ENCODE measurements around the gene TAS2R10. TPM values are rescaled to one million over a fixed set of nuclear protein-coding genes. Genes with fewer than 3 reads are reported as not detected.

Gene TAS2R10
- total RNA-seq, 2 donors from 2014 or later = 1.2 to 1.6 TPM

- no peaks in the 10 kb centered on the region for H3K9me3 Mint-ChIP-seq
- H3K36me3 Mint-ChIP-seq (ENCODE audit: low read depth) = no peaks in the 10 kb centered on the region
- H3K4me1 Mint-ChIP-seq = peaks cover 19% of the 10 kb centered on the region
- peak within 1 kb of the TSS; percentile 42 for H3K4me3 ChIP-seq (ENCODE audit: low read length)
- no peaks in the 10 kb centered on the region for H3K9me3 ChIP-seq (ENCODE audit: control insufficient read depth, low read length)
- H3K27ac ChIP-seq (ENCODE audit: low read depth, low read length) = peak within 1 kb of the TSS; percentile 20
- peak; percentile 38 for TF ChIP-seq CTCF (conservative IDR thresholded peaks at IDR 0.05)
- H3K36me3 ChIP-seq (ENCODE audit: control insufficient read depth, insufficient read depth, low read length) = no peaks in the 10 kb centered on the region
- no peak within 1 kb of the TSS for H3K9ac ChIP-seq (ENCODE audit: extremely low read depth, low read length, poor library complexity, severe bottlenecking)
- H3K27ac Mint-ChIP-seq = no peak within 1 kb of the TSS
- DNase-seq = no peak
- no peak within 1 kb of the TSS for H3K4me3 Mint-ChIP-seq
- no peaks in the 10 kb centered on the region for H3K27me3 Mint-ChIP-seq (ENCODE audit: insufficient read depth)
- H3K27me3 ChIP-seq (ENCODE audit: control insufficient read depth, insufficient read depth, low read length, poor library complexity, severe bottlenecking) = no peaks in the 10 kb centered on the region
- H3K4me1 ChIP-seq (ENCODE audit: control insufficient read depth, insufficient read depth, low read length) = peaks cover 18% of the 10 kb centered on the region
These were observed 16.1 kb downstream of the TAS2R10 start, which contains the start of gene TAS2R9 for GRCh38 chr12:10810068-10810467. TSS of gene TAS2R9 (minus strand) at chr12:10810168. CDS start at chr12:10810075, 93 bp downstream.

- Mint-ChIP-seq H3K4me1 (peaks cover 27% of the 10 kb centered on the region), H3K27ac (no peak within 1 kb of the TSS), H3K4me3 (no peak within 1 kb of the TSS), H3K9me3 (no peaks in the 10 kb centered on the region), H3K36me3 (ENCODE audit: low read depth) (no peaks in the 10 kb centered on the region), H3K27me3 (ENCODE audit: insufficient read depth) (no peaks in the 10 kb centered on the region)
- Histone ChIP-seq H3K4me3 (ENCODE audit: low read length) (no peak within 1 kb of the TSS), H3K27me3 (ENCODE audit: control insufficient read depth, insufficient read depth, low read length, poor library complexity, severe bottlenecking) (no peaks in the 10 kb centered on the region), H3K36me3 (ENCODE audit: control insufficient read depth, insufficient read depth, low read length) (no peaks in the 10 kb centered on the region), H3K27ac (ENCODE audit: low read depth, low read length) (no peak within 1 kb of the TSS), H3K9ac (ENCODE audit: extremely low read depth, low read length, poor library complexity, severe bottlenecking) (no peak within 1 kb of the TSS), H3K9me3 (ENCODE audit: control insufficient read depth, low read length) (no peaks in the 10 kb centered on the region), H3K4me1 (ENCODE audit: control insufficient read depth, insufficient read depth, low read length) (peaks cover 19% of the 10 kb centered on the region)
- no CpG with 5 or more reads among the region's 1 CpG for WGBS, 2 experiments (ENCODE audit: insufficient coverage in 1 of 2, insufficient read length in 1 of 2)
- no peak for DNase-seq
- no peak for TF ChIP-seq CTCF (conservative IDR thresholded peaks at IDR 0.05)
These were observed 19.0 kb downstream of the TAS2R10 start, which contains the start of gene TAS2R8 for GRCh38 chr12:10807186-10807585. TSS of gene TAS2R8 (minus strand) at chr12:10807286. CDS start at chr12:10806980, 306 bp downstream.

GRCh38 chr12:10802587-10802986 lies 23.6 kb downstream of the TAS2R10 start, which contains the start of gene TAS2R7:
TSS of gene TAS2R7 (minus strand) at chr12:10802627. CDS start at chr12:10802570, 57 bp downstream.
- H3K9me3 ChIP-seq (ENCODE audit: control insufficient read depth, low read length) = no peaks in the 10 kb centered on the region
- Mint-ChIP-seq H3K4me3 (no peak within 1 kb of the TSS), H3K4me1 (peaks cover 20% of the 10 kb centered on the region), H3K27me3 (ENCODE audit: insufficient read depth) (no peaks in the 10 kb centered on the region), H3K36me3 (ENCODE audit: low read depth) (no peaks in the 10 kb centered on the region), H3K27ac (peak within 1 kb of the TSS; percentile 5), H3K9me3 (no peaks in the 10 kb centered on the region)
- peak within 1 kb of the TSS; percentile 25 for H3K4me3 ChIP-seq (ENCODE audit: low read length)
- no peak for DNase-seq
- no peaks in the 10 kb centered on the region for H3K36me3 ChIP-seq (ENCODE audit: control insufficient read depth, insufficient read depth, low read length)
- H3K27ac ChIP-seq (ENCODE audit: low read depth, low read length) = no peak within 1 kb of the TSS
- TF ChIP-seq CTCF (conservative IDR thresholded peaks at IDR 0.05) = no peak
- 61 to 68% methylated on average over 4 of the region's 4 CpGs for WGBS, 2 experiments (ENCODE audit: insufficient coverage in 1 of 2, insufficient read length in 1 of 2)
- H3K9ac ChIP-seq (ENCODE audit: extremely low read depth, low read length, poor library complexity, severe bottlenecking) = no peak within 1 kb of the TSS
- H3K4me1 ChIP-seq (ENCODE audit: control insufficient read depth, insufficient read depth, low read length) = peaks cover 2% of the 10 kb centered on the region
- no peaks in the 10 kb centered on the region for H3K27me3 ChIP-seq (ENCODE audit: control insufficient read depth, insufficient read depth, low read length, poor library complexity, severe bottlenecking)
